Measurements from ENCODE around the gene IRX5. TPM values are rescaled to one million over a fixed set of nuclear protein-coding genes. Genes with fewer than 3 reads are reported as not detected.

The IRX5 gene
- total RNA-seq, 2 experiments from 2014 or later, result 0.12 to 0.17 TPM

- POLR2A ChIA-PET, result no interaction called here
- H3K27ac Mint-ChIP-seq, result no peak overlapping the region
- CTCF ChIA-PET, result no interaction called here
- H3K4me3 Mint-ChIP-seq, result no peak overlapping the region
- H3K9me3 Mint-ChIP-seq, result no peaks in the 10 kb centered on the region
- H3K36me3 Mint-ChIP-seq (ENCODE audit: low read depth), result peaks cover 5% of the 10 kb centered on the region
- peaks cover 37% of the 10 kb centered on the region for H3K27me3 Mint-ChIP-seq
- no peak for DNase-seq
- H3K4me1 Mint-ChIP-seq, result peaks cover 11% of the 10 kb centered on the region
These were observed 7.6 kb upstream of the IRX5 start for GRCh38 chr16:54923055-54923473.

GRCh38 chr16:54923988-54924387, 6.7 kb upstream of the IRX5 start:
- Mint-ChIP-seq H3K36me3 (ENCODE audit: low read depth) (peaks cover 5% of the 10 kb centered on the region), H3K27ac (no peak overlapping the region), H3K9me3 (no peaks in the 10 kb centered on the region), H3K4me1 (peaks cover 12% of the 10 kb centered on the region), H3K27me3 (peaks cover 41% of the 10 kb centered on the region), H3K4me3 (no peak overlapping the region)
- ChIA-PET CTCF (interaction anchor here (0.7 to 1.1 kb wide), 3 partner anchors 16 to 86 kb away, joined by 3 read pairs; no protein-coding TSS in a partner anchor), POLR2A (no interaction called here)
- no peak for DNase-seq

GRCh38 chr16:54926166-54926838, 4.4 kb upstream of the IRX5 start:
- peaks cover 56% of the 10 kb centered on the region for H3K27me3 Mint-ChIP-seq
- no peak for DNase-seq
- peaks cover 7% of the 10 kb centered on the region for H3K36me3 Mint-ChIP-seq (ENCODE audit: low read depth)
- CTCF ChIA-PET, result interaction anchor here (0.7 kb wide), 1 partner anchor 31 kb away, joined by 3 read pairs; no protein-coding TSS in a partner anchor
- no peak overlapping the region for H3K27ac Mint-ChIP-seq
- POLR2A ChIA-PET, result no interaction called here
- peaks cover 24% of the 10 kb centered on the region for H3K4me1 Mint-ChIP-seq
- no peak overlapping the region for H3K4me3 Mint-ChIP-seq
- H3K9me3 Mint-ChIP-seq, result no peaks in the 10 kb centered on the region

GRCh38 chr16:54927125-54928015, 3.3 kb upstream of the IRX5 start:
- Mint-ChIP-seq H3K36me3 (ENCODE audit: low read depth) (peaks cover 12% of the 10 kb centered on the region), H3K4me1 (peaks cover 28% of the 10 kb centered on the region), H3K27me3 (peaks cover 61% of the 10 kb centered on the region), H3K27ac (no peak overlapping the region), H3K9me3 (no peaks in the 10 kb centered on the region), H3K4me3 (peak overlapping the region; percentile 84)
- ChIA-PET CTCF (interaction anchor here (1.0 kb wide), 1 partner anchor 17 kb away, joined by 3 read pairs; no protein-coding TSS in a partner anchor), POLR2A (no interaction called here)
- no peak for DNase-seq

GRCh38 chr16:54928016-54928356, 2.7 kb upstream of the IRX5 start:
- peaks cover 28% of the 10 kb centered on the region for H3K4me1 Mint-ChIP-seq
- peaks cover 14% of the 10 kb centered on the region for H3K36me3 Mint-ChIP-seq (ENCODE audit: low read depth)
- no peaks in the 10 kb centered on the region for H3K9me3 Mint-ChIP-seq
- no peak for DNase-seq
- ChIA-PET POLR2A (no interaction called here), CTCF (interaction anchor here (1.0 kb wide), 1 partner anchor 17 kb away, joined by 3 read pairs; no protein-coding TSS in a partner anchor)
- H3K27me3 Mint-ChIP-seq, result peaks cover 64% of the 10 kb centered on the region
- peak overlapping the region; percentile 84 for H3K4me3 Mint-ChIP-seq
- H3K27ac Mint-ChIP-seq, result peak overlapping the region; percentile 88

- Mint-ChIP-seq H3K9me3 (no peaks in the 10 kb centered on the region), H3K4me3 (peak overlapping the region; percentile 84), H3K4me1 (peaks cover 28% of the 10 kb centered on the region), H3K27ac (peak overlapping the region; percentile 88), H3K27me3 (peaks cover 61% of the 10 kb centered on the region), H3K36me3 (ENCODE audit: low read depth) (peaks cover 13% of the 10 kb centered on the region)
- ChIA-PET POLR2A (no interaction called here), CTCF (no interaction called here)
- peak; percentile 56 for DNase-seq
These were observed 2.1 kb upstream of the IRX5 start for GRCh38 chr16:54928411-54929089.

- ChIA-PET CTCF (interaction anchor here (1.1 kb wide), 1 partner anchor 1037 kb away, joined by 3 read pairs; no protein-coding TSS in a partner anchor), POLR2A (no interaction called here)
- H3K27ac Mint-ChIP-seq, result peak overlapping the region; percentile 85
- peak overlapping the region; percentile 82 for H3K4me3 Mint-ChIP-seq
- peaks cover 28% of the 10 kb centered on the region for H3K4me1 Mint-ChIP-seq
- H3K9me3 Mint-ChIP-seq, result no peaks in the 10 kb centered on the region
- DNase-seq, result peak; percentile 98
- peaks cover 13% of the 10 kb centered on the region for H3K36me3 Mint-ChIP-seq (ENCODE audit: low read depth)
- H3K27me3 Mint-ChIP-seq, result peaks cover 65% of the 10 kb centered on the region
These were observed 1.3 kb upstream of the IRX5 start for GRCh38 chr16:54929090-54930004.

- H3K4me3 Mint-ChIP-seq, result peak overlapping the region; percentile 82
- CTCF ChIA-PET, result interaction anchor here (0.8 to 1.5 kb wide), 3 partner anchors 647 to 1381 kb away, joined by 3 to 4 read pairs (median 3); no protein-coding TSS in a partner anchor
These were observed 129 bp downstream of the IRX5 start for GRCh38 chr16:54930869-54931119.

GRCh38 chr16:54931120-54932014, 702 bp downstream of the IRX5 start:
- H3K4me1 Mint-ChIP-seq, result peaks cover 28% of the 10 kb centered on the region
- peaks cover 13% of the 10 kb centered on the region for H3K36me3 Mint-ChIP-seq (ENCODE audit: low read depth)
- no peaks in the 10 kb centered on the region for H3K9me3 Mint-ChIP-seq
- ChIA-PET CTCF (interaction anchor here (0.8 to 1.5 kb wide), 2 partner anchors 647 to 1382 kb away, joined by 3 to 4 read pairs; no protein-coding TSS in a partner anchor), POLR2A (no interaction called here)
- DNase-seq, result no peak
- H3K27ac Mint-ChIP-seq, result peak overlapping the region; percentile 66
- peaks cover 70% of the 10 kb centered on the region for H3K27me3 Mint-ChIP-seq
- H3K4me3 Mint-ChIP-seq, result peak overlapping the region; percentile 52

More at GRCh38 chr16:54930869-54931119, 129 bp downstream of the IRX5 start:
- no peak for DNase-seq
- H3K9me3 Mint-ChIP-seq, result no peaks in the 10 kb centered on the region
- POLR2A ChIA-PET, result no interaction called here
- peaks cover 13% of the 10 kb centered on the region for H3K36me3 Mint-ChIP-seq (ENCODE audit: low read depth)
- H3K27me3 Mint-ChIP-seq, result peaks cover 72% of the 10 kb centered on the region
- peaks cover 28% of the 10 kb centered on the region for H3K4me1 Mint-ChIP-seq
- H3K27ac Mint-ChIP-seq, result no peak overlapping the region

GRCh38 chr16:54932021-54932660, 1.5 kb downstream of the IRX5 start:
- Mint-ChIP-seq H3K4me1 (peaks cover 33% of the 10 kb centered on the region), H3K27me3 (peaks cover 70% of the 10 kb centered on the region), H3K9me3 (no peaks in the 10 kb centered on the region), H3K36me3 (ENCODE audit: low read depth) (peaks cover 13% of the 10 kb centered on the region), H3K27ac (peak overlapping the region; percentile 66), H3K4me3 (peak overlapping the region; percentile 52)
- ChIA-PET POLR2A (no interaction called here), CTCF (no interaction called here)
- DNase-seq, result no peak

- H3K27me3 Mint-ChIP-seq, result peaks cover 70% of the 10 kb centered on the region
- H3K4me1 Mint-ChIP-seq, result peaks cover 30% of the 10 kb centered on the region
- peaks cover 12% of the 10 kb centered on the region for H3K36me3 Mint-ChIP-seq (ENCODE audit: low read depth)
- peak overlapping the region; percentile 19 for H3K4me3 Mint-ChIP-seq
- H3K9me3 Mint-ChIP-seq, result no peaks in the 10 kb centered on the region
- ChIA-PET POLR2A (no interaction called here), CTCF (no interaction called here)
- H3K27ac Mint-ChIP-seq, result peak overlapping the region; percentile 60
- DNase-seq, result no peak
These were observed 2.1 kb downstream of the IRX5 start for GRCh38 chr16:54932737-54933254.

All from activated CD4-positive, alpha-beta T cell treated with anti-CD3 and anti-CD28 coated beads, Interleukin-2, amount 10 ng/mL, durations not matched to agents 7 days and 5 days (primary cell).